ENCODE measurements around the gene SCGB3A2. TPM values are rescaled to one million over a fixed set of nuclear protein-coding genes. Genes with fewer than 3 reads are reported as not detected.

SCGB3A2 gene
- total and polyA plus RNA-seq, 2 donors (not counting 1 experiment from before 2014, with no cell fraction given) = not detected

DNA sequence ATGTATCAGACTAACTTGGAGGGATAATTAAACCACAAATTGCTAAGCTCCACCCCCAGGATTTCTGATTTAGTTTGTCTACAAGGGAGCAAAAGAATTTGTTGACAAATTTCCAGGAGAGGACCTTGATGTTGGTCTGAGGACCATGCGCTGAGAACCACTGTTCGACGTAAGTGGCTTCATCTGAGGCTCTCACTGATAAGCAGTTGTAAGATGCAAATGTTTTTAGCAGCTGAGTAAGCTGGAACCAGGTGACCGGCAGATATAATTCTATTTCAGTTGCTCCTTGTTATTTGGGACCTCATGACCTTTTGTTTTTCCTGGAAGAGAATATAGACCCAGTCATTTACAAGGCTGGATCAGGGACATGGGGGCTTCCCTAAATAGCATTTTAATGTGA, 32.9 kb upstream of the SCGB3A2 start:
- Histone ChIP-seq H3K79me2 (ENCODE audit: control insufficient read depth, insufficient read depth, low read length) (no peaks in the 10 kb centered on the region), H3K36me3 (replicated peaks in 1 of 2; ENCODE audit: control extremely low read depth in 1 of 2, control insufficient read depth in 1 of 2, extremely low read depth in 1 of 2, insufficient read depth in 2 of 2, low read length in 1 of 2) (no peaks in the 10 kb centered on the region), H3K4me3 (ENCODE audit: control extremely low read depth in 1 of 5, extremely low read depth in 1 of 5, insufficient read depth in 1 of 5, low read depth in 2 of 5, low read length in 4 of 5) (no peak overlapping the region), H3K4me1 (ENCODE audit: control insufficient read depth in 2 of 2, insufficient read depth in 2 of 2, low read length in 2 of 2) (no peaks in the 10 kb centered on the region), H4K20me1 (ENCODE audit: control insufficient read depth, insufficient read depth, low read length, poor library complexity, severe bottlenecking) (no peaks in the 10 kb centered on the region), H3K4me2 (replicated peaks; ENCODE audit: low read depth, low read length, poor library complexity, severe bottlenecking) (no peak overlapping the region), H2AFZ (ENCODE audit: insufficient read depth, low read depth, low read length, poor library complexity, severe bottlenecking) (no peak overlapping the region), H3K27ac (ENCODE audit: low read length in 2 of 2) (no peak overlapping the region), H3K9me3 (ENCODE audit: control extremely low read depth in 1 of 3, control insufficient read depth in 2 of 3, insufficient read depth in 1 of 3, low read length in 2 of 3) (no peaks in the 10 kb centered on the region), H3K27me3 (replicated peaks in 1 of 4; ENCODE audit: control extremely low read depth in 1 of 4, control insufficient read depth in 3 of 4, insufficient read depth in 4 of 4, low read length in 3 of 4) (no peaks in the 10 kb centered on the region), H3K9ac (ENCODE audit: low read length) (no peak overlapping the region)
- Mint-ChIP-seq H3K4me3 (no peak overlapping the region), H3K9me3 (ENCODE audit: insufficient read depth) (no peaks in the 10 kb centered on the region), H3K27ac (no peak overlapping the region), H3K27me3 (peaks cover 10% of the 10 kb centered on the region), H3K4me1 (no peaks in the 10 kb centered on the region)
- POLR2A ChIA-PET = no interaction called here
- TF ChIP-seq EZH2 (IDR thresholded peaks at IDR 0.05; ENCODE audit: borderline replicate concordance, insufficient read depth, low read depth, low read length, poor library complexity, severe bottlenecking) = no peak
- TF ChIP-seq, protein P1, sequence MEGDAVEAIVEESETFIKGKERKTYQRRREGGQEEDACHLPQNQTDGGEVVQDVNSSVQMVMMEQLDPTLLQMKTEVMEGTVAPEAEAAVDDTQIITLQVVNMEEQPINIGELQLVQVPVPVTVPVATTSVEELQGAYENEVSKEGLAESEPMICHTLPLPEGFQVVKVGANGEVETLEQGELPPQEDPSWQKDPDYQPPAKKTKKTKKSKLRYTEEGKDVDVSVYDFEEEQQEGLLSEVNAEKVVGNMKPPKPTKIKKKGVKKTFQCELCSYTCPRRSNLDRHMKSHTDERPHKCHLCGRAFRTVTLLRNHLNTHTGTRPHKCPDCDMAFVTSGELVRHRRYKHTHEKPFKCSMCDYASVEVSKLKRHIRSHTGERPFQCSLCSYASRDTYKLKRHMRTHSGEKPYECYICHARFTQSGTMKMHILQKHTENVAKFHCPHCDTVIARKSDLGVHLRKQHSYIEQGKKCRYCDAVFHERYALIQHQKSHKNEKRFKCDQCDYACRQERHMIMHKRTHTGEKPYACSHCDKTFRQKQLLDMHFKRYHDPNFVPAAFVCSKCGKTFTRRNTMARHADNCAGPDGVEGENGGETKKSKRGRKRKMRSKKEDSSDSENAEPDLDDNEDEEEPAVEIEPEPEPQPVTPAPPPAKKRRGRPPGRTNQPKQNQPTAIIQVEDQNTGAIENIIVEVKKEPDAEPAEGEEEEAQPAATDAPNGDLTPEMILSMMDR (IDR thresholded peaks at IDR 0.05) = no peak
- no peak for DNase-seq
- intact Hi-C loops (cut with micrococcal nuclease) = no loop called here
- ATAC-seq (ENCODE audit: low read depth) = no peak
- CTCF ChIA-PET = interaction anchor here (1.3 to 2.0 kb wide), 2 partner anchors 9 to 12 kb away, joined by 7 to 8 read pairs; no protein-coding TSS in a partner anchor
- 92% methylated on average over 4 of the region's 4 CpGs for WGBS (ENCODE audit: insufficient coverage)

DNA sequence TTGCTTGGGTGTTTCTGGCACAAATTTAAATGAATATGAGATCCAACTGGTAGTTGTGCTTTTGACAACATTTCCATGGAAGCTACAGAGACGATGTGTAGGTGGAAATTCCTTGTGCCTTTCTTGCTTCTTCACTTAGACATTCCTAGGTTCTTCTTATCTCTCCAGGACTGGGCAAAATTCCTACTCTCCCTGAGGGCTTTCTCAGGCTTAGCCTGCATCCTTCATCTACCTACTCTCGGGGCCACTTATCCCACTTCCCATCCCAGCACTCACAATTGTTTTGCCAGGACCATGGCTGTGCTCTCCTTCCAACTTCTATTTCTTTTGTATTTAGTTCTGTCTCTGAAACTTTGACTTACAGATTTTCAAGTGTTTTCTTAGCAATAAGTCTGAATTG, 29.3 kb upstream of the SCGB3A2 start:
- H3K36me3 ChIP-seq (replicated peaks in 1 of 2; ENCODE audit: control extremely low read depth in 1 of 2, control insufficient read depth in 1 of 2, extremely low read depth in 1 of 2, insufficient read depth in 2 of 2, low read length in 1 of 2) = no peaks in the 10 kb centered on the region
- no peaks in the 10 kb centered on the region for H3K79me2 ChIP-seq (ENCODE audit: control insufficient read depth, insufficient read depth, low read length)
- peaks cover 14% of the 10 kb centered on the region for H3K27me3 Mint-ChIP-seq
- no peak overlapping the region for H3K27ac ChIP-seq (ENCODE audit: low read length in 2 of 2)
- no peak overlapping the region for H2AFZ ChIP-seq (ENCODE audit: insufficient read depth, low read depth, low read length, poor library complexity, severe bottlenecking)
- TF ChIP-seq, protein P1 (IDR thresholded peaks at IDR 0.05) = no peak
- TF ChIP-seq EZH2 (IDR thresholded peaks at IDR 0.05; ENCODE audit: borderline replicate concordance, insufficient read depth, low read depth, low read length, poor library complexity, severe bottlenecking) = no peak
- intact Hi-C loops (cut with micrococcal nuclease) = no loop called here
- ATAC-seq (ENCODE audit: low read depth) (no peak), DNase-seq (no peak)
- H4K20me1 ChIP-seq (ENCODE audit: control insufficient read depth, insufficient read depth, low read length, poor library complexity, severe bottlenecking) = no peaks in the 10 kb centered on the region
- no peaks in the 10 kb centered on the region for H3K9me3 Mint-ChIP-seq (ENCODE audit: insufficient read depth)
- no peaks in the 10 kb centered on the region for H3K27me3 ChIP-seq (replicated peaks in 1 of 4; ENCODE audit: control extremely low read depth in 1 of 4, control insufficient read depth in 3 of 4, insufficient read depth in 4 of 4, low read length in 3 of 4)
- no peak overlapping the region for H3K4me3 Mint-ChIP-seq
- no peak overlapping the region for H3K4me2 ChIP-seq (replicated peaks; ENCODE audit: low read depth, low read length, poor library complexity, severe bottlenecking)
- no peaks in the 10 kb centered on the region for H3K4me1 ChIP-seq (ENCODE audit: control insufficient read depth in 2 of 2, insufficient read depth in 2 of 2, low read length in 2 of 2)
- 89% methylated on average over 1 of the region's 2 CpGs for WGBS (ENCODE audit: insufficient coverage)
- H3K27ac Mint-ChIP-seq = no peak overlapping the region
- CTCF ChIA-PET = interaction anchor here (1.4 to 1.5 kb wide), 2 partner anchors 10 to 12 kb away, joined by 3 read pairs; no protein-coding TSS in a partner anchor
- H3K9ac ChIP-seq (ENCODE audit: low read length) = no peak overlapping the region
- H3K4me3 ChIP-seq (ENCODE audit: control extremely low read depth in 1 of 5, extremely low read depth in 1 of 5, insufficient read depth in 1 of 5, low read depth in 2 of 5, low read length in 4 of 5) = no peak overlapping the region
- H3K9me3 ChIP-seq (ENCODE audit: control extremely low read depth in 1 of 3, control insufficient read depth in 2 of 3, insufficient read depth in 1 of 3, low read length in 2 of 3) = no peaks in the 10 kb centered on the region
- POLR2A ChIA-PET = no interaction called here
- H3K4me1 Mint-ChIP-seq = no peaks in the 10 kb centered on the region

Data from B cell (primary cell).